Epithelial cell of proximal tubule (primary cell): Measurements from ENCODE around the gene COL23A1. TPM values are rescaled to one million over a fixed set of nuclear protein-coding genes. Genes with fewer than 3 reads are reported as not detected.

Experiments
- DNase-seq: peaks from one replicate; pipeline ENCODE4 v3.0.0-alpha.2; 2011; ENCODE audit warnings: low read depth
- H3K4me3 ChIP-seq: 2 replicates; pipeline ENCODE4 v1.5.1; 2011; ENCODE audit warnings: low read depth, mild to moderate bottlenecking, low read length
- CTCF ChIP-seq: conservative IDR thresholded peaks from 2 replicates; pipeline ENCODE4 v1.5.1; 2012; ENCODE audit warnings: low read depth, mild to moderate bottlenecking, low read length
- total RNA-seq: library from RNA; depleted of rRNA; stranded (reverse); fragments of >200 nt; gene quantifications from 2 replicates; pipeline ENCODE4 v1.2.3, GENCODE V29; 2015

COL23A1 gene
- total RNA-seq, 1 donor from 2014 or later, result not detected

- H3K4me3 ChIP-seq, result no peak overlapping the region
- no peak for DNase-seq
- no peak for TF ChIP-seq CTCF
These were observed 264.4 kb downstream of the COL23A1 start for GRCh38 chr5:178325679-178326373.

GRCh38 chr5:178325311-178325678 is 264.9 kb downstream of the COL23A1 start:
- H3K4me3 ChIP-seq, result no peak overlapping the region
- no peak for TF ChIP-seq CTCF
- DNase-seq, result no peak

GRCh38 chr5:178324481-178325310 is 265.5 kb downstream of the COL23A1 start:
- no peak overlapping the region for H3K4me3 ChIP-seq
- no peak for TF ChIP-seq CTCF
- no peak for DNase-seq

GRCh38 chr5:178323961-178324360 is 266.2 kb downstream of the COL23A1 start:
- no peak for DNase-seq
- no peak overlapping the region for H3K4me3 ChIP-seq
- TF ChIP-seq CTCF, result no peak

- no peak for TF ChIP-seq CTCF
- no peak overlapping the region for H3K4me3 ChIP-seq
- no peak for DNase-seq
These were observed 266.7 kb downstream of the COL23A1 start for GRCh38 chr5:178323541-178323865.

GRCh38 chr5:178322736-178323540 is 267.3 kb downstream of the COL23A1 start:
- no peak for DNase-seq
- H3K4me3 ChIP-seq, result no peak overlapping the region
- no peak for TF ChIP-seq CTCF
